AG20443 (cell line): ENCODE measurements around the gene UBALD2.
"Not testable (repeated sequence)": the region's sequence is repeated elsewhere in the genome, so short reads cannot be mapped to it uniquely, and the experiment has no call there.

Experiments
- DNase-seq: peaks from one replicate; pipeline ENCODE4 v3.0.0; 2012; ENCODE audit warnings: low spot score, mixed read lengths

Gene UBALD2

GRCh38 chr17:76266244-76266938, 1.2 kb downstream of the UBALD2 start:
- no peak for DNase-seq

GRCh38 chr17:76267051-76267576, 2.0 kb downstream of the UBALD2 start:
- no peak for DNase-seq

GRCh38 chr17:76267581-76268001, 2.4 kb downstream of the UBALD2 start:
- not testable (repeated sequence) for DNase-seq

- peak; percentile 77 for DNase-seq
These were observed 3.0 kb downstream of the UBALD2 start for GRCh38 chr17:76268015-76268749.

GRCh38 chr17:76268991-76269981, 4.1 kb downstream of the UBALD2 start:
- DNase-seq, result no peak

GRCh38 chr17:76270127-76270592, 5.0 kb downstream of the UBALD2 start:
- no peak for DNase-seq

- no peak for DNase-seq
These were observed 5.9 kb downstream of the UBALD2 start for GRCh38 chr17:76270770-76271668.

GRCh38 chr17:76271669-76272540, 6.8 kb downstream of the UBALD2 start:
- DNase-seq, result no peak

GRCh38 chr17:76272541-76273444, 7.6 kb downstream of the UBALD2 start:
- DNase-seq, result no peak

- no peak for DNase-seq
These were observed 8.4 kb downstream of the UBALD2 start for GRCh38 chr17:76273445-76274111.

- no peak for DNase-seq
These were observed 9.2 kb downstream of the UBALD2 start for GRCh38 chr17:76274112-76274956.

GRCh38 chr17:76275382-76276068, 10.4 kb downstream of the UBALD2 start:
- no peak for DNase-seq

GRCh38 chr17:76276069-76276431, 10.9 kb downstream of the UBALD2 start:
- DNase-seq, result no peak

- peak; percentile 83 for DNase-seq
These were observed 11.5 kb downstream of the UBALD2 start for GRCh38 chr17:76276461-76277299.

GRCh38 chr17:76277300-76278267, 12.4 kb downstream of the UBALD2 start:
- no peak for DNase-seq
